ENCODE results near the gene IMMP1L.
A peak's percentile ranks its signal among the peaks of the same experiment; 100 is the strongest.

The IMMP1L gene

DNA sequence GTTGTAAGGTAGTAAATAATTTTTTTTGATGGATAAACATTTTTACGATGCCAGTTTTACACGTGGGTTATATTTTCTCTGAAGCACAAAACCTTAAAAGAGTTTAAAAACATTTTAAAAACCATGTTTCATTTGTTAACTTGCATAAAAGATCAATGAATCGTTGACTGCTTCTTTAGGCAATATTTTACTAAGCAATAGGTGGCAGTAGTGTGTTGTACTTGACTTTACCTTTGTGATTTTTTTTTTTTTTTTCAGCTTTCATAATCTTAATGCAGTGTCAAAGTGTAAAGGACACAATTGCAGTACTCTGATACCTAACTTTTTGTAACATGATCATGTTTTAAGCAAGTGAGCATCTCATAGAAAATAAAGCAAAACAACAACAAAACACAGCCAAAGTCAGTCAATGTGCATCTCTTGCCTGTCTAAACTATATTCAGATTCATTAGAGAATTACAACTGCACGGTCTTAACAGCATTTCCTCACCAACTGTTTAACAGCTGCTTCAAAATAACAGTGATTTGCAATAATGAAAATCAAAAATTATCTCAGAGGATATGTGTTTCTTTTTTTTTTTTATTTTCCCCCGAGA is 112.1 kb downstream of the IMMP1L start:
- no peak overlapping the region for H2AFZ ChIP-seq (ENCODE audit: low read depth, low read length)
- no peaks in the 10 kb centered on the region for H3K79me2 ChIP-seq (ENCODE audit: low read length)
- TF ChIP-seq, protein P1, sequence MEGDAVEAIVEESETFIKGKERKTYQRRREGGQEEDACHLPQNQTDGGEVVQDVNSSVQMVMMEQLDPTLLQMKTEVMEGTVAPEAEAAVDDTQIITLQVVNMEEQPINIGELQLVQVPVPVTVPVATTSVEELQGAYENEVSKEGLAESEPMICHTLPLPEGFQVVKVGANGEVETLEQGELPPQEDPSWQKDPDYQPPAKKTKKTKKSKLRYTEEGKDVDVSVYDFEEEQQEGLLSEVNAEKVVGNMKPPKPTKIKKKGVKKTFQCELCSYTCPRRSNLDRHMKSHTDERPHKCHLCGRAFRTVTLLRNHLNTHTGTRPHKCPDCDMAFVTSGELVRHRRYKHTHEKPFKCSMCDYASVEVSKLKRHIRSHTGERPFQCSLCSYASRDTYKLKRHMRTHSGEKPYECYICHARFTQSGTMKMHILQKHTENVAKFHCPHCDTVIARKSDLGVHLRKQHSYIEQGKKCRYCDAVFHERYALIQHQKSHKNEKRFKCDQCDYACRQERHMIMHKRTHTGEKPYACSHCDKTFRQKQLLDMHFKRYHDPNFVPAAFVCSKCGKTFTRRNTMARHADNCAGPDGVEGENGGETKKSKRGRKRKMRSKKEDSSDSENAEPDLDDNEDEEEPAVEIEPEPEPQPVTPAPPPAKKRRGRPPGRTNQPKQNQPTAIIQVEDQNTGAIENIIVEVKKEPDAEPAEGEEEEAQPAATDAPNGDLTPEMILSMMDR (IDR thresholded peaks at IDR 0.05; ENCODE audit: low read depth, low read length), result peak; percentile 71
- TF ChIP-seq EZH2phosphoT487 (IDR thresholded peaks at IDR 0.05; ENCODE audit: low read depth), result no peak
- H3K4me3 ChIP-seq (ENCODE audit: low read length), result no peak overlapping the region
- no peaks in the 10 kb centered on the region for H3K9me3 ChIP-seq (ENCODE audit: insufficient read depth, low read length)
- H3K27ac ChIP-seq (ENCODE audit: low read length), result no peak overlapping the region
- no peaks in the 10 kb centered on the region for H3K27me3 ChIP-seq (ENCODE audit: low read depth, low read length)
- H3K9ac ChIP-seq (ENCODE audit: low read length), result no peak overlapping the region
- no peaks in the 10 kb centered on the region for H4K20me1 ChIP-seq (ENCODE audit: insufficient read depth, low read length)
- H3K4me1 ChIP-seq (ENCODE audit: low read length), result no peaks in the 10 kb centered on the region
- H3K4me2 ChIP-seq (ENCODE audit: low read length), result no peak overlapping the region
- no peaks in the 10 kb centered on the region for H3K36me3 ChIP-seq (replicated peaks; ENCODE audit: low read depth, low read length)

DNA sequence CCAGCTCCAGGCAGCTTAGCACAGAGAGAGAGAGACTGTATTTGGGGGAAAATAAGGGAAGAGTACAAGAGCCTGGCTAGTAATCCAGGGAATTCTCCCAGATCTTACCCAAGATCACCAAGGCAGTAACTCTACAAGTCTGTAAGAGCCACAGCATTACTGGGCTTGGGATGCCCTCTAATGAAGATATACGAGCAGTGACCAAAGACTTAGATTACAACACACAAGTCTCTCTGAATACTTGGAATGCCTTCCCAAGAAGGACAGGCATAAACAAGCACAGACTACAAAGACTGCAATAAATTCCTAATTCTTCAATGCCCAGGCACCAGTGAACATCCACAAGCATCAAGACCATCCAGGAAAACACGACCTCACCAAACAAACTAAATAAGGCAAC is 122.0 kb downstream of the IMMP1L start:
- H3K36me3 ChIP-seq (replicated peaks; ENCODE audit: low read depth, low read length), result peaks cover 3% of the 10 kb centered on the region
- no peaks in the 10 kb centered on the region for H3K9me3 ChIP-seq (ENCODE audit: insufficient read depth, low read length)
- no peak overlapping the region for H3K4me2 ChIP-seq (ENCODE audit: low read length)
- no peak overlapping the region for H3K4me3 ChIP-seq (ENCODE audit: low read length)
- TF ChIP-seq EZH2phosphoT487 (IDR thresholded peaks at IDR 0.05; ENCODE audit: low read depth), result no peak
- TF ChIP-seq, protein P1 (IDR thresholded peaks at IDR 0.05; ENCODE audit: low read depth, low read length), result no peak
- no peaks in the 10 kb centered on the region for H4K20me1 ChIP-seq (ENCODE audit: insufficient read depth, low read length)
- no peak overlapping the region for H2AFZ ChIP-seq (ENCODE audit: low read depth, low read length)
- H3K4me1 ChIP-seq (ENCODE audit: low read length), result no peaks in the 10 kb centered on the region
- H3K79me2 ChIP-seq (ENCODE audit: low read length), result no peaks in the 10 kb centered on the region
- H3K9ac ChIP-seq (ENCODE audit: low read length), result no peak overlapping the region
- H3K27me3 ChIP-seq (ENCODE audit: low read depth, low read length), result no peaks in the 10 kb centered on the region
- no peak overlapping the region for H3K27ac ChIP-seq (ENCODE audit: low read length)

DNA sequence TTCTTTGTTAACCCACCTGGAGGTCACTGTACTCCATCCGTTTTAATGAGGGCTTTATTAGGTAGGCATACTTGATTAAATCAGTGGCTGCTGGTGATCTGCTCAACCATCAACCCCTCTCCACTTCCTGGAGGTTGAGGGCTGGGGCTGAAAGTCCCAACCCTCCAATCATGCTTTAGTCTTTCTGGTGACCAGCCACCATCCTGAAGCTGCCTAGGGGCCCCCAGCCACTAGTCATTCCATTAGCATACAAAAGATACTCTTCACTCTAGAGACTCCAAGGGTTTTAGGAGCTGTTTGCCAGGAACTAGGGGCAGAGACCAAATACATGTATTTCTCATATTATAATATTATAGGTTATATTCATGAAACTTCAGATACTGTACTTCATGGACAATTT is 126.3 kb downstream of the IMMP1L start:
- Histone ChIP-seq H3K4me1 (ENCODE audit: low read length) (no peaks in the 10 kb centered on the region), H3K27ac (ENCODE audit: low read length) (no peak overlapping the region), H3K36me3 (replicated peaks; ENCODE audit: low read depth, low read length) (peaks cover 3% of the 10 kb centered on the region), H3K4me3 (ENCODE audit: low read length) (no peak overlapping the region), H3K27me3 (ENCODE audit: low read depth, low read length) (no peaks in the 10 kb centered on the region), H3K9me3 (ENCODE audit: insufficient read depth, low read length) (no peaks in the 10 kb centered on the region), H3K9ac (ENCODE audit: low read length) (no peak overlapping the region), H3K79me2 (ENCODE audit: low read length) (no peaks in the 10 kb centered on the region), H2AFZ (ENCODE audit: low read depth, low read length) (no peak overlapping the region), H3K4me2 (ENCODE audit: low read length) (no peak overlapping the region), H4K20me1 (ENCODE audit: insufficient read depth, low read length) (no peaks in the 10 kb centered on the region)
- TF ChIP-seq, protein P1 (IDR thresholded peaks at IDR 0.05; ENCODE audit: low read depth, low read length), result no peak

All from OCI-LY3 (cell line).